ENCODE measurements around the gene HOXC13. TPM values are rescaled to one million over a fixed set of nuclear protein-coding genes. Genes with fewer than 3 reads are reported as not detected.

Gene HOXC13
- total RNA-seq, 1 experiment from 2014 or later, result 4.9 TPM

- no peak for DNase-seq (ENCODE audit: extremely low read depth, low read depth)
Measured at GRCh38 chr12:53937596-53938325, 870 bp upstream of the HOXC13 start.

DNA sequence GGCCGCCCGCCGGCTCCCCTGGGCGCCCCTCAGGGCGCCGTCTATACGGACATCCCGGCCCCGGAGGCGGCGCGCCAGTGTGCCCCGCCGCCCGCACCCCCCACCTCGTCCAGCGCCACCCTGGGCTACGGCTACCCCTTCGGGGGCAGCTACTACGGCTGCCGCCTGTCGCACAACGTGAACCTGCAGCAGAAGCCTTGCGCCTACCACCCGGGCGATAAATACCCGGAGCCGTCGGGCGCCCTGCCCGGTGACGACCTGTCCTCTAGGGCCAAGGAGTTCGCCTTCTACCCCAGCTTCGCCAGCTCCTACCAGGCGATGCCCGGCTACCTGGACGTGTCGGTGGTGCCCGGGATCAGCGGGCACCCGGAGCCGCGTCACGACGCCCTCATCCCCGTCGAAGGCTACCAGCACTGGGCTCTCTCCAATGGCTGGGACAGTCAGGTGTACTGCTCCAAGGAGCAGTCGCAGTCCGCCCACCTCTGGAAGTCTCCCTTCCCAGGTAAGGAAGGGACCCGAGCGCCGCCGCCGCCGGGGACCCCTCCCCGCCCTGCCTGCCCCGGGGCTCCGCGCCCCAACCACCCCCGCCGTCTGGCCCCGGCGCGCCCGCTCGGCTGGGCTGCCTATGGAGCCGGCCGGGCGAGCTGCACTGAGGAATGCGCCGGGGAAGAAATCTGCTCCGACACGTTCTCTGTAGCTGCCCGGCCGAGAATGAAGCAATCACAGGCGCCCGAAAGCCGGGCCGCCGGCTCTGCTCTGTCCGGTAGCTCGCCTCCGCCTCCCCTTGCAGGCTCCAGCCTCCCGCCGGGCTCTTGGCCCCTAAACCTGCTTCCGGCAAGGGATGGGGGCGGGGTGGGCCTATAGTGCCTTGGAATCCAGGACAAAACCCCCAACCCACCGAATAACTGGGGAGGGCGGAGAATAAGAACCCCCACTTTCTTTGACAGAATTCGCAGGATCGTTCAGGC, 794 bp downstream of the HOXC13 start:
- no peak for DNase-seq (ENCODE audit: extremely low read depth, low read depth)

GRCh38 chr12:53940443-53941014, 1.9 kb downstream of the HOXC13 start:
- no peak for DNase-seq (ENCODE audit: extremely low read depth, low read depth)

DNA sequence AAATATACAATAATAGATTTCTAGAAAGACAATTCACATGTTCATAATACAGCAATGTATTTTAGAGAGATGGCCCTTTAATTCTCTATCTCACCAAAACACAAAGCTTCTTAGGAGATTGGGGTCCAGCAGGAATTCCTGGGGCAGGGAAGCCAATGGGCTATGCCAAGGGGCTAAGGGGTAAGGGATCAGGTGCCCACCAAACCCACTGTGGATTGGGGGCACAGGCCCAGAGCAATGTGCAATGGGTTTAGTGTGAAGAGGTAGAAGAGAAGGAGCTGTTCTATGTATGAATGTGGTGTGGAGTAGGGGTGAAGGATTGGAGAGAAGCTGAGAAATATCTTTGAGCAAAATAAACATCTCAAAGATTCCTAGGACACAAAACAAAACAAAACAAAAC, 2.6 kb downstream of the HOXC13 start:
- DNase-seq (ENCODE audit: extremely low read depth, low read depth), result no peak

DNA sequence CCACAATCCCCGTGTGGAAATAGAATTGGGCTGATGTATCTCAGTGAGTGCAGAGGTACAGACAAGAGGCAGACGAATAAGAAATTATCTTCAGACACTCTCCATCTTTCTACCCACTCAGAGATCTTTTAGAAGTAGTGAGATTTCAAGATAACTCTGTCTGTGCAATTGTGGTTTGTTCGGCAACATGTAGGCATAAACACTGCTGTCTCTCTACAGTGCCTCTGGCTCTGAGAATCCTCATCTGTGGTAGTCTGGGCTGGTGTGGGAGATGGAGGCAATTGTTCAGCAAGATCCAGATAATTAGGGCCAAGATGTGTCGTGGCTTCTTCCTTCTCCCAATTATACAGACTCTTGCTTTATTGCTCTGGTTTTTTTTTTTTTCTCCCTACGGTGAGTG, 3.1 kb downstream of the HOXC13 start:
- DNase-seq (ENCODE audit: extremely low read depth, low read depth), result no peak

- DNase-seq (ENCODE audit: extremely low read depth, low read depth), result no peak
Measured at GRCh38 chr12:53942467-53942997, 3.9 kb downstream of the HOXC13 start.

GRCh38 chr12:53944209-53944608, 5.6 kb downstream of the HOXC13 start:
- no peak for DNase-seq (ENCODE audit: extremely low read depth, low read depth)

DNA sequence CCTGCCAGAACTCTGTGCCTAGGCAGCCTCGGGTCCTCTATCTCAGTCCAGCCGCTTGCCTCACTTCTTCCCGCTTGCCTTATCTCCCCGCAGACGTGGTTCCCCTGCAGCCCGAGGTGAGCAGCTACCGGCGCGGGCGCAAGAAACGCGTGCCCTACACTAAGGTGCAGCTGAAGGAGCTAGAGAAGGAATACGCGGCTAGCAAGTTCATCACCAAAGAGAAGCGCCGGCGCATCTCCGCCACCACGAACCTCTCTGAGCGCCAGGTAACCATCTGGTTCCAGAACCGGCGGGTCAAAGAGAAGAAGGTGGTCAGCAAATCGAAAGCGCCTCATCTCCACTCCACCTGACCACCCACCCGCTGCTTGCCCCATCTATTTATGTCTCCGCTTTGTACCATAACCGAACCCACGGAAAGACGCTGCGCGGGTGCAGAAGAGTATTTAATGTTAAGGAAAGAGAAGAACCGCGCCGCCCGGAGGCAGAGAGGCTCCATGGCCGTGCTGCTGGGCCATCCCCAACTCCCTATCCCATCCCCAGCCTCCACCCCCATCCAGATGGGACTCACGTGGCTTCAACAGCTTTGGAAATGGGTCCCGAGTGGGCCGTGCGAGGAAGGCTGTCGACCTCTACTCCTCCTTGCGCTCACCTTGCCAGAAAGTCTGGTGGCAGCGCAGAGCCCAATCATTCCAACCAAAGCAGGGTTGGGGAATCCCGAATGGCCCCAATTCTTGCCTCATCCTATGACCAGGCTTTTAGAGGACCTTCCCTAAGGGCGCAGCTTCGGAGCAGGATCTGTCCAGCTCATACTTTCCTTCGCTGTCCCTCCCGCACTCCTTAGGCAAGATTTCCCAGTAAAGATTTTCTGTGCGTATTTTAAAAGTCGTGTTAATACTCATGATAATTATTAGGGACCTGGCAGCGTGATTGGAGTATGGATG, 6.5 kb downstream of the HOXC13 start:
- no peak for DNase-seq (ENCODE audit: extremely low read depth, low read depth)

GRCh38 chr12:53947743-53948142, 9.1 kb downstream of the HOXC13 start:
- DNase-seq (ENCODE audit: extremely low read depth, low read depth), result no peak

- DNase-seq (ENCODE audit: extremely low read depth, low read depth), result no peak
Measured at GRCh38 chr12:53948650-53949593, 10.3 kb downstream of the HOXC13 start.

DNA sequence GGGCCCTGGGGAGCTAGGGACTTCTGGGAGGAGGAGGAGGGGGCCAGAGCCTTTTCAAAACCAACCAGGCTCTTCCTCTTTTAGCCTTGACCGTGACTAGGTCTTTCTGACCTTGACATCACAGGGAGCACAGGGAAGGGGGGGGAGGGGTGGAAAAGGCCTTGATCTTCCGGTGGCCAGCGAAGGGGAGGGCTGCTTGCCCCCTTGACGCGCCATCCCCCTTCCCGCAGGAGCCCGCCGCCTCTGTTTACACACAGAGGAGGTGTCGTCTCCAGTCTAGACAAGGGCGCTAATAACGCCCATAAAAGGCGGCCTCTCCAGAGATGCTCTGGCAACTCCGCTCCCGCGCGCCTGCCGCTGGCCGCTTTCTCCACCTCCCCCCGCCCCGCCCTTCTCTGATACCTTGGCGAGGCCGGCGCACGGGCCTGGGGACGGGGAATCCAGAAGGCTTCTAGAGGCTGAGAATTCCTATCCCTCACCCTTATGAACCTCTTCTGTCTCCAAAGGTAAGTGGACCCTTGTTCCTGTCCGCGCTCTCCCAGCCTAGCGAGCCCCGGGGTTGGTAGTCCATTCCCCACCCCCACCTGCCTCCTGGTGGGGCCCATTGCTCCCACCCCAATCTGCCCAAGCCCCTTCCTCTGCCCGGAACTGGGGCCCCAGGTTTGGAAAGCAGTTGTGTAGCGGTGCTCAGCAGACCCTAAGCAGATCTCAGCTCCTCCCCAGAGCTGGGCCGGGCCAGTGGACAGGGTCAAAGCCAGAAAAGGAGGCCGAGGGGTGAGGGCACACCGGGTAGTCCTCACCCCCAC, 11.2 kb downstream of the HOXC13 start:
- DNase-seq (ENCODE audit: extremely low read depth, low read depth), result no peak

GRCh38 chr12:53950437-53950773, 11.8 kb downstream of the HOXC13 start:
- DNase-seq (ENCODE audit: extremely low read depth, low read depth), result no peak

DNA sequence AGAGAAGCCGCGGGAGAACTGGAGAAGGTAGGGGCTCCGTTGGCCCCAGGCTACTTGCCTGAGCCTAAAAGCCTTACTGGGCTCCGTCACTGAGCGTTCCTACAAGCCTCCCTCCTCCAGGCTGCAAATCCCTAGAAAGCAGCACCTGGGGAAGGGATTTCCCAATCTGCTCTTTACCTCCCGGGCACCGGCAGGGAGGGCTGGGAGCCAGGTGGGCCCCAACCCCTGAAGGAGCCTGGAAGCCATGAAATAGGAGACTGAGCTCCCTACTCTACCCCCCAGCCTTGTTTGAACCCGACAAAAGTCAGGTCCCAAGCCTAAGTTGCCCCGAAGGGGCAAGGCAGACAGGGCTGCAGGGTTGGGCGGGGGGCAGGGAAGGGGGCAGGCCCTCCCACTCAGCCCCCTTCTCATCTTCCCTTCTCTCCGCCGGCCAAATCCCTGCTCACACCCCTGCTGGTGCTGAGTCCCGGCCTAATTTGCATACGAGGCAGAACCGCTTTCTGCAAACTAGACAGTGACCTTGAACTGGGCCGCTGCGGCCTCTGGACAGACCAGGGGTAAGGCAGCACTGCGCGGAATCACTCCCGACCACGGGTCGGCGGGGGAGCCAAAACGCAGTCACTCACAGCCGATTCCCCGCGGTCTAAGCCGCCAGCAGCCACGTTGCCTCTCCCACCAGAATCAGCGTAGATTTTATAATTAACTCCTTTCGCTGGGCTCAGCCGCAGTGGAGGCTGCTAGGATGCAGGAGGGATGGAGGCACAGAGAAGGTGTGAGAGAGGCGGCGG, 12.4 kb downstream of the HOXC13 start:
- DNase-seq (ENCODE audit: extremely low read depth, low read depth), result no peak

- no peak for DNase-seq (ENCODE audit: extremely low read depth, low read depth)
Measured at GRCh38 chr12:53951577-53952334, 13.1 kb downstream of the HOXC13 start.

GRCh38 chr12:53952335-53952694, 13.7 kb downstream of the HOXC13 start:
- DNase-seq (ENCODE audit: extremely low read depth, low read depth), result no peak

DNA sequence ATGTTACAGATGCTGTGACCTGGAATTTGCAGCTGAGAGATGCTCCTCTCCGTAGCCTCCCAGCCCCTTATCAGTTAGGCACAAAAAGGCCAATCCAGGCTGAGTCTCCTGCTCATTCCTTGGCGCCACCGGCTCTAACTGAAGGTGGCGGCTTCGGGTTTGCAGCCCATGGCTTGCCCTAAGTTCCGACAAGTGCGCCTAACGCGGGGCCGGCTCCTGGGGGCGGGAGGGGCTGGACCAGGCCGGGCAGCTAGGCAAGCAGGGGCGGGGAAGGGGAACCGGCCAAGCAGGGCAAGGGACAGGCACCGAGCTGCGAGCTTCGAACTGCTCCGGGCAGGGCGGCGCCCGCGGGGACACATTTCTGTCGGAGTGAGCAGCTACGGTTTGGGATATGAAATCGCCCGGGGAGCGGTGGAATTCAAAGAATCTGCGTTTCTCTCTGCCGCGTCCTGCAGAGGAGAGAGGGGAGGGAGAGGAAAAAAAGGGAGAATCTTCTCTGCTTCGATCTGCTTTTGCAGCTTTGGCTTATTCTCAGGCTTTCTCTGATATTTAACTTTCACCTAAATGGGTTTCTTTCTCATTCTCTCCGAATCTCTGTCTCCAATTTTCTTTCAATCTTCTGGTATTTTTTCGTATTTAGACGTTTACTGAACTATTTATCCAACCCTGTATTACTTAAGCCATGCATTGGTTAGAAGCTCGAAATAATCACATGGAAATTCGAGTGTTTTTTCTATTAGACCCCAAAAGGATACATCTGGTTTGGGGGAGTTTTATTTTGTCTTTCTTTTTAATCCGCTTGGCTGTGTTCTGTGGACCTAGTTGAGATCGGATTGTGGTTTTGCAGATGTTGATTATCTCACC, 14.5 kb downstream of the HOXC13 start:
- peak; percentile 27 for DNase-seq (ENCODE audit: extremely low read depth, low read depth)

All from NCI-H460 (cell line).